Measurements from ENCODE around the gene TATDN2.
A peak's percentile ranks its signal among the peaks of the same experiment; 100 is the strongest.

TATDN2 gene, protein sequence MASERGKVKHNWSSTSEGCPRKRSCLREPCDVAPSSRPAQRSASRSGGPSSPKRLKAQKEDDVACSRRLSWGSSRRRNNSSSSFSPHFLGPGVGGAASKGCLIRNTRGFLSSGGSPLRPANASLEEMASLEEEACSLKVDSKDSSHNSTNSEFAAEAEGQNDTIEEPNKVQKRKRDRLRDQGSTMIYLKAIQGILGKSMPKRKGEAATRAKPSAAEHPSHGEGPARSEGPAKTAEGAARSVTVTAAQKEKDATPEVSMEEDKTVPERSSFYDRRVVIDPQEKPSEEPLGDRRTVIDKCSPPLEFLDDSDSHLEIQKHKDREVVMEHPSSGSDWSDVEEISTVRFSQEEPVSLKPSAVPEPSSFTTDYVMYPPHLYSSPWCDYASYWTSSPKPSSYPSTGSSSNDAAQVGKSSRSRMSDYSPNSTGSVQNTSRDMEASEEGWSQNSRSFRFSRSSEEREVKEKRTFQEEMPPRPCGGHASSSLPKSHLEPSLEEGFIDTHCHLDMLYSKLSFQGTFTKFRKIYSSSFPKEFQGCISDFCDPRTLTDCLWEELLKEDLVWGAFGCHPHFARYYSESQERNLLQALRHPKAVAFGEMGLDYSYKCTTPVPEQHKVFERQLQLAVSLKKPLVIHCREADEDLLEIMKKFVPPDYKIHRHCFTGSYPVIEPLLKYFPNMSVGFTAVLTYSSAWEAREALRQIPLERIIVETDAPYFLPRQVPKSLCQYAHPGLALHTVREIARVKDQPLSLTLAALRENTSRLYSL

DNA sequence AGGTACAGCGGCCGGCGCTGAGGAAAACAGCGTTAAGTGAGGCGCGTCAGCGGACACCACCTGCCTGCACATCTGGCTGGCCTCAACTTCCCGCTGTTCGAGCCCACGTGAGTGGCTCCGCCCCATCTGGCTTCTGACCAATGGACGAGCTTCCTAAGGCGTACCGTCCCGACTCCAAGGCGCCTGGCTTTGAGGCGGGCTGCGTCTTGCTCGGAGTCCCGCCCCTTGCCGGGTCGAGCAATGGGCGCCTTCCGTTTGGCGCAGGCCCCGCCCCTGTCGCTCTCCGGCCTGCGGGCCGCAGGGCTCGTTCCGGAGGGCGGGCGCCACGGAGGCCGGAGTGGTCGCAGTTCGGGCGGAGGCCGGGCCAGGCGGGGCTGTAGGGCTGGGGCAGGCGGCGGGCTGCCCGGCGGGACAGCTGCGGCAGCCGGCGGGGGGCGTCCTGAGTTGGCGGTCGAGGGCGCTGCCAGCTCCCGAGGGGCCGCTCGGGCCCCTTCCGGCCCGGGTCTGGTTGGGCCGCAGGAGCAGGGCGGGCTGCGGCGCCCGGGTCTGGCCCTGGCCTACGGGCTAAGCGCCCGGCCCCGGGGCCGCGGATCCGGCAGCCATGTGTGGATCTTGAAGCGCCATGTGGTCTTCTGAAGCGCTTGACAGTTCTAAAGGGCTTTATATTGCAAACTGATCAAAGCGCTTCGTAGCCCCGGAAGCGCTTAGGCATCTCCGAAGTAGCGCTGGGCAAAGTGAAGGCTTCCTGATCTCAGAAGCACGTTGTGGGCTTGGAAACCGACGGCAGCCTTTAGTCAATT is at the start of gene TATDN2:
Gene TATDN2 (plus strand): TSS at position 276 of the 800 bp plus-strand sequence. CDS start 742 bp downstream, outside the sequence.
- DNase-seq (ENCODE audit: low read depth in 2 of 2) = peak; percentile 92 to 93

DNA sequence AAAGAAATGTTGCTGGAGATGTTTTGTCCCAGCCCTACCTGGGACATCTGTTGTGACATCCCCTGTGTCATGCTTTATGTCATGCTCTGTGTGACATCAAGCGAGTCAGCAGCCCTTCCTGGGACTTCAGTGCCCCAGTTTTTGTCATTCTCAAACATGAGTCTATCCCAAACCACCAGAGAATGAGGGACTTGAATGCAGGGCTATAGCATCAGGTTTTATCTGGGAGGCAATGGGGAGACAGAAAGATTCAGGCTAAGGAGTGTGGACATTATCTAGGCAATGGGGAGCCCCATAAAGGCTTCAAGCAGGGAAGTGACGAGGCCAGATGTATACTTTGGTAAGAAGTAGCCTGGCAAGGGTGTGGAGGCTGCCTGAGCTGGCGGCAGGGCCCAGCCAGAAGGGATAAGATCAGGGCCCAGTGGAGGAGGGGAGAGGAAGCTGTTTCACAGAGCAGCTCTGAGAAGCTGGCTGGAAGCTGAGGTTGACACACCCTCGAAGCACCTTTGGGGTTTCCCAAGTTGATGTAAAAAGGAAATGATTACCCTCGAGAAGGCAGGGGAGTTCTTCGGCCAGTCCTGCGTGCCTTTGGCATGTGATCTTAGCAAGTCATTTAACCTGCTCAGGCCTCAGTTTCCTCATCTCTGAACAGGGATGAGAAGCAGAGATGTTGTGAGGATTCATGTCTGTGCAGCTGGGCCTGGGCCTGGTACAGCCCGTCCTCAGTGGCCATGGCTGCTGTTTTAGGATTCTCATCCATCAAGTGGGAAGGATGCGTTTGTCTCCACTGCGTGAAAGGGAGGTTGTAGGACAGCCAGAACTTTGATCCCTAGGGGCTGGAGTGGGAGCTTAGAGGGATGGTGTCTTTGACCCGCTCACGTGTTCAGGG is 49.3 kb upstream of the TATDN2 start:
- peak; percentile 54 to 58 for DNase-seq (ENCODE audit: low read depth in 2 of 2)

DNA sequence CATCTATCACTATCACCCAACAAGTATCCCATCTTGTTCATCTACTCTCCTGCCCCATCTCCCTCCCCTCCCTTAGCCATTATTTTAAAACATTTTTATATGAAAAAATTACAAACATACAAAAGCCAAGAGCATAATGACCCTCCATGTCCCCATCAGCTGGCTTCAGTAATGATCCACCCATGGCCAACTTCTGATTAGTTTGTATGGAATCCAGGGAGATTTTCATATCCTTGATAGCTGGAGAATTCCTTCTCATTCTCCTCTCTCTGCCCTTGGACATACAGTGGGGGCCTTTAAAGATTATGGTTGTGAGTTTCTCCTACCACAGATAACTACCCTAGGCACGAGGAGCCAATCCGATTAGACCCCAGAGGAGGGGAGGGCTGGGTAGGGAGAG is 43.3 kb upstream of the TATDN2 start:
- no peak for DNase-seq (ENCODE audit: low read depth in 2 of 2)

DNA sequence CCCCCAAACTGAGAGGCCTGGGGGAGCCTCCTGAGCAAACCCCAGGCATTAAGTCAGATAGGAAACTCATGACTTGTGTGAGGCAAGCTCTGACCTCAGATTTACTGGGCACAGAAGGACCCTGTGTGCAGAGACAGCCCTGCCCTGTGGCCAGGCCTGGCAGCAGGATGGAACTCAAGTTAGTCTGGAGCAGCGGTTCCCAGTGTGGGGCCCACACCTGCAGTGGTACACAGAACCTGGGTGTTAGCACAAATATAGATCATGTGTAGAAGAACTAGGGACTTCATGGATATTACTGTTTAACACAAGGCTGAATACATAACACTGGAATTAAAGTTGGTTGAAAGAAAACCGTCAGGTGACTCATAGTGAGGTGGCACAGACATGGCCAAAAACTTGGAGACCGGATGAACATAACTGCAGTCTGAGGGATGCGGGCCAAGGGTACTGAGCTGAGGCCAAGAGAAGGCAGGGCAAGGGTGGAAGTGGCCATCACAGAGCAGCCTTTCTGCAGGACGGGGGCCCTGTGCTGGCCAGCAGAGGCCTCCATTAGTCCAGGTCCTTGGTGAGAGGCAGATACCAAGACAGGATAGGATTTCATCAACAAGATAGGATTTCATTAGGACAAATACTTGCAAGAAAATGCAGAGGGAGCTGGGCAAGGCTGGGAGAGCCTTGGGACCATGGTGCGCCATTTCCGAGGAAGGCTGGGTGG is 42.7 kb upstream of the TATDN2 start:
- DNase-seq (ENCODE audit: low read depth in 2 of 2) = no peak

DNA sequence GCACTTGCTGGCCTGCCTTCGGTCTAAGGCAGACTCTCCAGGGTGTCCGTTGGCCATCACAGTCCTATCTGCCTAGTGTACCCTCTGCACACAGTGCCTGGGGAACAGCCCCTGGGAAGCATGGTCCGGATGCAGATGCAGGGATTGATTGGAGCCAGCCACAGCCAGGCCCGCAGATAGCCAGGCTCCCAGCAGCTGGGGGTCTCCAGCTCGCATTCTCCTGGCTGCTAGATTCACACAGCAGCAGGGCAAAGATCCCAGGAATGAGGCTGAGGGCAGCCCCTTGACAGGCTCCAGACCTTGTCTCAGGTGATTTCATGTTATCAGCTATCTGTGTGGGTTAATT is 42.1 kb upstream of the TATDN2 start:
- DNase-seq (ENCODE audit: low read depth in 2 of 2) = no peak

DNA sequence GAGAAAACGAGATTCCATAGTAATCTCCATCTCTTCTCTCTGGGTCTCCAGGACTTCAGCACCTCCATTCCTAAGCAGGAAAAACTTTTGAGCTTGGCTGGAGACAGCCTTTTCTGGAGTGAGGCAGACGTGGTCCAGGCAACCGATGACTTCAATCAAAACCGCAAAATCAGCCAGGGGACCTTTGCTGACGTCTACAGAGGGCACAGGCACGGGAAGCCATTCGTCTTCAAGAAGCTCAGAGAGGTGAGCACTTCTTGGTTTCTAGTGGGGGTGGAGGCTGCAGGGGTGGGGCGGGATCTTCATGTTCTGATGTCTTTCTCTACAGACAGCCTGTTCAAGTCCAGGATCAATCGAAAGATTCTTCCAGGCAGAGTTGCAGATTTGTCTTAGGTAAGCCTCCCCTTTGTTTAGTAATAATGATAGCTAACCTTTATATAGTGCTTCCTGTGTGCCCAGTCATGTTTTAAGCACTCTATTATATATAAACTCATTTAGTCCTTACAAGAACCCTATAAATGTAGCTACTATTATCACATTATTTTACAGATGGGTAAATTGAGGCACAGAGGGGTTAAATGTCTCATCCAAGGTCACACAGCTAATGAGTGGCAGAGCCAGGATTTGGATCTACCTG is 35.0 kb upstream of the TATDN2 start:
- DNase-seq (ENCODE audit: low read depth in 2 of 2) = no peak

DNA sequence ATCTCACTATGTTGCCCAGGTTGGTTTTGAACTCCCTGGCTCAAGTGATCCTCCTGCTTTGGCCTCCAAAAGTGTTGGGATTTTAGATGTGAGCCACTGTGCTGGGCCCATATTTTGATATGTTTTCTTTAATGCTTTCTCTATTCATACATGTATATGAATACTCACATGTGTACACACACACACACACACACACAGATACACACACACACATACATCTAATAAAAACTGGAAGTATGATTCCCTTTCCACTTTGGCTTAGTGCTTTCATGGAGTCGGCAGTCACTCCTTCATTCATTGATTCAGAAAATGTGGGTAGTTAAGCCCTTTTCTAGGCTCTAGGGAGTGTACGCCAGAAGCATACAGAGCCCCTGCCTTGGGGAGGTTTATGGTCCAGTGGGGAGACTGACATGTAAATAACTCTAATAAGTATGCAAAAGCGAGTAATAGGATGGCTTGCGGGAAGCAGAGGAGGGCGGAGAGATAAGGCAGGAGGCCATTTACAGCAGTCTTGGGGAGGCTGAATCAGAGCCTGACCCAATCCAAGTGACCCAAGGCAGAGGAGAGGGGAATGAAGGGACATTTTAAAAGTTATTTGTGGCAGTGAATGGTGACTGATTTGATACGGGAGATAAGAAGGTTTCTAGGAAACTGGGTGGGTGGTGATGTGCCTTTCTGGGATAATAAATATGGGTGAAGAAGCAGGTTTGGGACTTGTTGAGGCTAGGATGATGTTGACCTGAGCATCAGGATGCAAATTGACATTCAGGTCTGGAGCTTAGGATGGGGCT is 32.5 kb upstream of the TATDN2 start:
- no peak for DNase-seq (ENCODE audit: low read depth in 2 of 2)

DNA sequence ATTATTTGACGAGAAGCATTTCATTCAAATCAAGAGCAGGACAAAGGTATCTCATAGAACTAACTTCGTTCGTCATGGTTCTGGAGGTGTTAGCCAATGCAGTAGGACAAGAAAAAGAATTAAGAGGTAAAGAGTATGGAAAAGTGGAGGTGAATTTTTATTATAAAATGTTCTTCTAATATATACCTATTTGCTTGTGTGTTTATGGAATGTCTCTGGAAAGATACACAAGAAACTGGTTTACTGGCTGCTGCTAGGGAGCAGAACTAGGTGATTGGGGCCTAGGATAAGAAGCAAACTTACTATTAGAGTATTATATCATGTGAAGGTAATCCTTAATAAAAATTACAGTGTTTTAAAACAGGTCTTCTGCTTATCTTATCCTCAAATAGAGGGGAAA is 30.9 kb upstream of the TATDN2 start:
- DNase-seq (ENCODE audit: low read depth in 2 of 2) = no peak

DNA sequence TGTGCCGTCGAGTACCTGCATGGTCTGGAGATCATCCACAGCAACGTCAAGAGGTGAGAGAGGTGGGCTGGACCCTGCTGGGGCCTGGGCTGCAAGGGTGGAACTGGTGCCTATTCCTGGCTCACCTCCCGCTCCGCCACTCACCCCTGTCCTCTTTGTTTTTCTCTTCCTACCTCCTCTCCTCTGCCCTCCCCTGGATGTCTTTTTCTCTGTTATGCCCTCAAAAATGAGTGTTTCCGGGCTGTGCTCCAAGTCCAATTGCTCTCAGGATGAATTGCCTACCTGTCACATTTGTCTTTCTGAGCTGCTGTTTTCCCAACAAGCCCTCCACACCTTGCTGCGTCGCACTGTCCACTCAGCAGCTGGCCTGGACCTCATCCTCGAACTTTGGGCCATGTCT is 28.5 kb upstream of the TATDN2 start:
- no peak for DNase-seq (ENCODE audit: low read depth in 2 of 2)

DNA sequence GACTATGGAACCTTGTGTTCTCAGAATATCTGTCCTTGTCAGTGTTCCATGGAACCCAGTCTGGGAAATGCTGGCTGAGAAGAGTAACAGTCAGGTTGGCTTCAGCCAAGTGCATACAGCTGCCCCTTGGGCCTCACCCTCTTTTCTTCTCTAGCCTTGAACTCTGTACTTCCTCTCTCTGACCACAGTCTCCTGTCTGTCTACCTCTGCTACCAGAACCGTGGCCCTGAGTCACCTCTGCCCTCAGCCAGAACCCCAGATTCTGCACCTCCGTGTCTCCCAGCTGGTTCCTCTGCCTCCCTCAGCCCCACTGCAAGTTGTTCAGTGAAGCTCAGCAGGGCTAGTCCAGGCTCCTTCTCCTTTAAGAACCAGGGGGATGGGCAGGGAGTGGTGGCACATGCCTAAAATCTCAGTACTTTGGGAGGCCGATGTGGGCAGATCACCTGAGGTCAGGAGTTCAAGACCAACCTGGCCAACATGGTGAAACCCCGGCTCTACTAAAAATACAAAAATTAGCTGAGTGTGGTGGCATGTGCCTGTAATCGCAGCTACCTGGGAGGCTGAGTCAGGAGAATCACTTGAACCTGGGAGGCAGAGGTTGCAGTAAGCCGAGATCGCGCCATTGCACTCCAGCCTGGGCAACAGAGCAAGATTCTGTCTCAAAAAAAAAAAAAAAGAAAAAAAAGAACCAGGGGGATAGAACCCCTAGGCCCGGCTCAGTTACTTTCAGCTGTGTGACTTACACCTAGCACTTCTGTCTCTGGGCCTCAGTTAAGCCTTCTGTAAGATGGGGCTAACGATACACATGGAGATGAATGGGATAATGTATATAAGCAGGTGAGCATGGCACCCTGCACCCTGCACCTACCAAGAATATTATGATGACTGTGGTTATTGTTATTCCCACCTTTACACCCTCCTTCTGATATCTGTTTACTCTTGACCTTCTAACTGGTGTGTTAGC is 24.3 kb upstream of the TATDN2 start:
- DNase-seq (ENCODE audit: low read depth in 2 of 2) = no peak

DNA sequence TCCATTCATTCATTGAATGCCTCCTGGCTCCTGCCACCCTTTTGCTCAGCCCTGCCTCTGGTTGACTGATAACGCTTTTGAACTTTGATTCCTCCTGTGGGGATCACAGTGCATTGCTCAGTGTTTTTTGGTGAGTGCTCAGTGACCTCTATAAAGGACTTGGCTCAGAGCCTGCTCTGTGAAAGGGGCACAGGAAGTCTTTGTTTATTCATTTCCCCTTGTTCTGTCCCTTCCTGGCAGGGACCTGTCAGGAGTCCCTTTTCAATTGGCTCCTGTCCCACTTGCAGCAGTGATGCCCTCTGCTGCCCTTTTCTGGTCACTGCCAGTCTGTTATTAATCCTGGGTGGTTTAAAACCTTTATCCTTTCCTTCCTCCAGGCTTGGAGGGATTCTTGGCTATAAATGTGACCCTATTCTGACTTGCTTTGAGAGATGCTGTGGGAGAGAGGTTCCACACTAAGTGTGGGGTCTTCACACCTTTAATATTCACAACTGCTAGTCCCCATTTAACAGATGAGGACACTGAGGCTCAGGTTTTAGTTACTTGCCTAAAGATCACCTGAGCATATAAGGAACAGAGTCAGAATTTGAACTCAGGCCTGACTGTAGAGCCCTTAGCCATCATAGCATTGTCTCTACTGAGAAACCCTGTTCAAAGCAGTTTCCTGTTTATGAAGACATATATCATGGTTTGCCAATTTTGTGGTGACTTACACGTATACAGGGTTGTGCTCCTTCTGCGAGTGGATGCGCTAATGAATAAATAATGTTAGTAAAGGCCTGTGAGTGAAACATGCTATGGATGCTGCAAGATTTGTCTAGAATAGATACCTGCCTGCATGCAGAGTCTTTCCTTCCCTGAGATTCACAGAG is 23.2 kb upstream of the TATDN2 start:
- peak; percentile 51 to 64 for DNase-seq (ENCODE audit: low read depth in 2 of 2)

DNA sequence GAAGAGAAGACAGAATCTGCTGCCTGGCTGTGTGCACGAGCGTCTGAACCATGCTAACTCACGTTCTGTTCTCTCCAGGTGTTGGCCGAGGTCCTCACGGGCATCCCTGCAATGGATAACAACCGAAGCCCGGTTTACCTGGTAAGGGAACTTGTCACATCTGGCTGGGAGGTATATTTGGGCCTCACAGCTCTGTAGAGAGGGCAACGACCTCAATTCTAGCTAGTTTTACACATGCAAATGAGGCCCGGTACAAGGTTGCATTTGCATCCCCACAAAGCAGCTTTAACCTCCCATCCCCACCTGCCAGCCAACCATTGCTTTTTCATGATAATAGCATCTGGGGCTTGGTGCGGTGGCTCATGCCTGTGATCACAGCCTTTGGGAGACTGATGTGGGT is 22.0 kb upstream of the TATDN2 start:
- no peak for DNase-seq (ENCODE audit: low read depth in 2 of 2)

DNA sequence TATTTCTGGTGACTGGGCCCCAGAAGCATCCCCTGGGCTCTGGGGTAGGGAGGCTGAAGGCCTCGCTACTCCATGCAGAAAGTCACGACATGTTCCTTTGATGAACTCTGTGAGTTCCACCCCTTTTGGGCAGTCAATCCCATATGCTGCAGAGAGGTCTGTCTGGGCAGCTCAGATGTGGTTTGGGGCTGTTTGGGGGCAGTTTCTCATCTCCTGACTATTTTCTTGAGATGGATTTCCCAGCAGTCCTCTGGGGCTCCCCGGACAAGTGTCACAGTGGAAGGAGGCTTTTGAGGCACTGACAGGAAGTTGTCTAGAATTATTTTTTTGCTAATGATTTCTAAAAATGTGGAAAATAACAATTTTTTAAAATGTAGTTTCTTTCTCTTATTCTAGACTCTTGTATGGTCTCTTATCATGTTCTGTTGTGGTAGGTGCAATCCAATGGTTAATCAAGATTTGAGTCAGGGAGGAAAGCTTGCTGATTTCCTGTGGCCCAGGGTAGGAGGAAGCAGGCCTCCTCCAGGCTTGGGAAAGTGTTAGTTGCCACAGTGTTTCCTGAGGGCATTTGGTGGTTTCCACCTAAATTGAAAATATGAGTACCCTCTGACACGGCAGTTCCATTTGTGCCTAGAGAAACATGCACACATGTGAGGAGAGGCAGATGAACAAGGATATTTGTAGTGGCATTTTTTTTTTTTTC is 19.9 kb upstream of the TATDN2 start:
- DNase-seq (ENCODE audit: low read depth in 2 of 2) = peak in 1 of 2 donors; percentile 49

DNA sequence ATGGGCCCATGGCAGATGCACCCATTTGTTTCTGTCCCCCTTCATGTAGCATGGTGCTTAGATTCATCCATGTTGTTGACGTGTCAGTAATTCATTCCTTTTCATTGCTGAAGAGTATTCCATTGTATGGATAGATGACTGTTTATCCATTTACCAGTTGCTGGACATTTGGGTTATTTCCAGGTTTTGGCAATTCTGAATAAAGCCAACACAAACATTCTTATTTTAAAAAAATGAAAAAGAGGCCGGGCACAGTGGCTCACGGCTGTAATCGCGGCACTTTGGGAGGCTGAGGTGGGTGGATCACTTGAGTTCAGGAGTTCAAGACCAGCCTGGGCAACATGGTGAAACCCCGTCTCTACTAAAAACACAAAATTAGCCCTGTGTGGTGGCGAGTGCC is 18.7 kb upstream of the TATDN2 start:
- no peak for DNase-seq (ENCODE audit: low read depth in 2 of 2)

DNA sequence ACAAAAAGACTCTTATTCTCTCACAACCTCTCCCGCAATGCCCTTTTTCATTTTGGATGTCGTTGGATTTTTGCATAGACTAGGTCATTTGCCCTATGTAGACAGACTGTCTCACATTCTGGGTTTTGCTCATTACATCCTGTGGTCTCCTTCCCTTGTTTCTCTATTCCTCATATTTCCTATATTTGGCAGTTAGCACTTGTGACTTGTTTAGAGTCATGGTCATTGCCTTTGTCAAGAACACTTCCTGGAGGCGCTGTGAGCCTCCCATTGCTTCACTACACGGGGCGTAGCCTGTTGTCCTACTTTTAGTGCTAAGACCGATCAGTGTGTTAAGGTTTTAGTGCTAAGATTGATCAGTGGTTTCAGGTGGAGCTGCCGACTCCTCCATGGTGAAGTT is 16.1 kb upstream of the TATDN2 start:
- no peak for DNase-seq (ENCODE audit: low read depth in 2 of 2)

DNA sequence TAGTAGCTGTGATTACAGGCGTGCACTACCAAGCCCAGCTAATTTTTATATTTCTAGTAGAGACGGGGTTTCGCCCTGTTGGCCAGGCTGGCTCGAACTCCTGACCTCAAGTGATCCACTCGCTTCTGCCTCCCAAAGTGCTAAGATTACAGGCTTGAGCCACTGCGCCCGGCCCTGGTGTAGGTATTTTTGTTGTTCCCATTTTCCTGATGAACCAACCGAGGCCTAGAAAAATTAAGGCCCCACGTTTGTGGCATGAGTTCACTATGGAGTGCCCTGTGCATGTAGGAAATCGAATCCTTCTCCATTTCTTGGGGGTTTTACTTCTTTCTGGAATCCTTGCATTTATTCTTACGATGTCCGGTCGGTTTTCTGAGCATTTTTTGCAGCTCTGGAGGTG is 14.3 kb upstream of the TATDN2 start:
- no peak for DNase-seq (ENCODE audit: low read depth in 2 of 2)
